IPS-NIHi7 (cell line): Measurements from ENCODE around the gene TCN2.
"Not testable (repeated sequence)": the region's sequence is repeated elsewhere in the genome, so short reads cannot be mapped to it uniquely, and the experiment has no call there.

Experiments used
- DNase-seq: peaks from one replicate; pipeline ENCODE4 v3.0.0; 2012; ENCODE audit warnings: mixed read lengths; ENCODE audit errors: extremely low spot score

Gene TCN2

GRCh38 chr22:30606455-30607299, at the start of gene TCN2:
Gene TCN2, plus strand, starts transcription at chr22:30607174. Its CDS starts 158 bp downstream, at chr22:30607332.
- peak; percentile 87 for DNase-seq

- peak; percentile 50 for DNase-seq
Observed at GRCh38 chr22:30557243-30557642, 49.7 kb upstream of the TCN2 start.

GRCh38 chr22:30559889-30560288, 47.1 kb upstream of the TCN2 start:
- no peak for DNase-seq

GRCh38 chr22:30560643-30561202, 46.3 kb upstream of the TCN2 start:
- DNase-seq = peak; percentile 50

- DNase-seq = peak; percentile 62
Observed at GRCh38 chr22:30561402-30562189, 45.4 kb upstream of the TCN2 start.

GRCh38 chr22:30562366-30562765, 44.6 kb upstream of the TCN2 start:
- no peak for DNase-seq

GRCh38 chr22:30564045-30564760, 42.8 kb upstream of the TCN2 start:
- no peak for DNase-seq

- DNase-seq = no peak
Observed at GRCh38 chr22:30564761-30565119, 42.2 kb upstream of the TCN2 start.

GRCh38 chr22:30565341-30565740, 41.6 kb upstream of the TCN2 start:
- DNase-seq = no peak

- no peak for DNase-seq
Observed at GRCh38 chr22:30566125-30566524, 40.8 kb upstream of the TCN2 start.

GRCh38 chr22:30567277-30567676, 39.7 kb upstream of the TCN2 start:
- DNase-seq = not testable (repeated sequence)

GRCh38 chr22:30568137-30568805, 38.7 kb upstream of the TCN2 start:
- peak; percentile 30 for DNase-seq

GRCh38 chr22:30569674-30570202, 37.2 kb upstream of the TCN2 start:
- no peak for DNase-seq

- no peak for DNase-seq
Observed at GRCh38 chr22:30572210-30572609, 34.8 kb upstream of the TCN2 start.

GRCh38 chr22:30572840-30573593, 34.0 kb upstream of the TCN2 start:
- no peak for DNase-seq

GRCh38 chr22:30573594-30574094, 33.3 kb upstream of the TCN2 start:
- DNase-seq = no peak

- peak; percentile 92 for DNase-seq
Observed at GRCh38 chr22:30574095-30574981, 32.6 kb upstream of the TCN2 start, which contains the start of gene GAL3ST1. Gene GAL3ST1, minus strand, starts transcription at chr22:30574665. Its CDS starts 17,273 bp downstream, at chr22:30557392.

- DNase-seq = peak; percentile 66
Observed at GRCh38 chr22:30574997-30575671, 31.8 kb upstream of the TCN2 start.
